NOMO-1 treated with DMSO at 0.1 percent for 48 hours (cell line): ENCODE data around the gene SCN9A.
"Not testable (repeated sequence)": the region's sequence is repeated elsewhere in the genome, so short reads cannot be mapped to it uniquely, and the experiment has no call there.

Source experiments
- DNase-seq: peaks from one replicate; lab custom pipeline; 2025; ENCODE audit not compliant: unreplicated experiment; lab: John Stamatoyannopoulos, UW

The SCN9A gene

DNA sequence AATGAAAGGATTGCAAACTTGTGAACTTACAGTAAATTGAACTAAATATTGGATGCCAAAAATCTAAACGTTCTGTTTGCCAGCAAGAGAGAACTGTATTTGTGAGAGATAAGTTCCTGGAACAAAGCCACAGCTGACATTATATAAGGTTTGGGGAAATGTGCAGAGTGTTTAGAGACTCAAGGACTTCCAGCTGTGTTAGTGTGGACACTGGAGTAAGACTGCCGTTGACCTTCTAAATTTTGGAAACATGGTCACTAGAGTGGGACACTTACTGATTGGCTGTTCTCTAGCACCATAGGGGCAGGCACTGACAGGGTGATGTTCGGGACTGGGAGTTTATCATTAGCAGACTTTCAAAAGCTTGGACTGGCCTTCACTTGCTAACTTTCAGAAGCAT lies 40.5 kb downstream of the SCN9A start:
- DNase-seq: no peak

DNA sequence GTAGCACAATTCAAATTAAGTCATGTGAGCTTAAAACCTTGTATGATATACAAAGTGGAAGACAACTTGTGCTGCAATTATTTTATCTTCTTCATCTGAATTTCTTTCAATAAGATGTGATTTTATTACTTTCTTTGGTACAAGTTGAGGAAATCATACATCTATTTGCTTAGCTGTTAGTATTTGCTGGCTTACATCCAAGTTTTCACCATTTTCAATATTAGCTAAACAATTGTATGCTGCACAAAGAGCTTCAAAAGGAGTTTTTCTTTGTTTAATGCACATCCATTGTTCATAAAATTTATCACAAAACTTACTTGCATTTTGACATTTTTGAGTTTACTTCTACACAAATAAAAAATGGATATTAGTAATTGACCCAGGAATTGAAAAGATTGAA lies 40.9 kb downstream of the SCN9A start:
- DNase-seq: no peak

DNA sequence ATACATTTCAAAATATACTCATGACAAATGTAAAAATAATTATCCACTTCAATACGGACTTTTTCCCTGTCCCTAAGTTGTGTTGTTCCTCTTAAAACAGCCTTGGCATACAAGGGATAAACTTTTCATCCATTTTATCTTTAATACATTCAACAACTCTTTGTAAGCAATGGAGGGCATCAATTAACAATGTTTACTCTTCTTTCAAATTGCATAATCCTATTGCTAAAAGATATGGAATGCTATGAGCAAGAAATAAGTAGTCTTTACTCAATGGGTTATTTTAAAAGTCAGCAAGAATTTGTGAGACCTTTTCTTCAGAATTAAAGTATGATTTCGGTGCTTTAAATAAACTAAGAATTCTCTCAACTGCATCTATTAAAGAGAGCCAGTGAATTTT lies 41.9 kb downstream of the SCN9A start:
- DNase-seq: no peak

DNA sequence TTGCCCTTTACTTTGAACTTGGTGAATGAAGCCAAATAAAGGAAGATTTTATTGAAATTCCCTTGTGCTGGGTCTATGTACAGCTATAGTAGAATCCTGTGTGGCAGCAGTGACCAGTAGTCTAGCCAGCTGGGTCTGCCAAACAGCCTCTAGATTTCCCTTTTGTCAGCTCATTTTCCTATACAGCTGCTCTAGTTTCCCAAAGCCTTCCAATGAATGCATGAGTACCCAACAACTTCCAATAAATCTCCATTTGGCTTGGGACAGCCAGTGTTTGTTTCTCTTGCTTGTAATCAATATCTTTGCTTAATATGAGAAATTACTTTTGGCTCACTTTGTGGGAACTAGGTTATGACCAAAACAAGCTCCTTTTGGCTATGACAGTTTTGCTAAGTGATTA lies 43.6 kb downstream of the SCN9A start:
- DNase-seq: no peak

DNA sequence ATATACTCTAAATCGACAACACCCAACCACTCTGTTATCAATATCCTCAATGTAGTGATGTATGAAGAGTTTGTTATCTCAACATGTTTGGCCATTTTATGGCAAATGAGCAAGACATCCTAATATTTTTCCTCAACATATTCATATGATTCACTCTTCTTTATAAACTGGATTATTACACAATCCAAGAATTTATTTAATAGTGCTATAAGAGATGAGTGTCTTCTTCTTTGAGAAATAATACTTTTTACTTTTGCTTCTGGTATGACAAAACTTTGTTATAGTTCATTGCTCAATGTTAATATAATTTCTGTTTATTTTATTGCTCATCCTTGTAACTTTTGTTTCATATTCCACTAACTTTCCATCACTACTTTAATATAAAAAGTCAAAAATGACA lies 44.3 kb downstream of the SCN9A start:
- DNase-seq: no peak

DNA sequence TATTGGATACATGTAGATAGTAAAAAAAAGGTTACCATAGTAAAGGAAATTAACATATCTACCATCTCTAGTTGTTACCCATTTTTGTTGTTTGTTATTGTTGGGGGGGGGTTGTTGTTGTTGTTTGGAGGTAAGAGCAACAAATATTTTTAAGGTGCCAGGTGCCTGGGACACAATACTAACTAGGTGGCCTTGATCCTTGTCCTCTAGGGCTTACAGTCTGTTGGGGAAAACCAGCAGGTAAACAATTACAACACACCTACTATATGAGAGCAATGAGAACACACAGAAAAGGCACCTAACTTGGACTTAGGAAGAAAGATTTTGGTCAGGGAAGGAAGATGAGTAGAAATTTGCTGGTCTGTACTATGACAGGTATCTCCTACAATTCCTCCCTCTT lies 46.3 kb downstream of the SCN9A start:
- no peak for DNase-seq

DNA sequence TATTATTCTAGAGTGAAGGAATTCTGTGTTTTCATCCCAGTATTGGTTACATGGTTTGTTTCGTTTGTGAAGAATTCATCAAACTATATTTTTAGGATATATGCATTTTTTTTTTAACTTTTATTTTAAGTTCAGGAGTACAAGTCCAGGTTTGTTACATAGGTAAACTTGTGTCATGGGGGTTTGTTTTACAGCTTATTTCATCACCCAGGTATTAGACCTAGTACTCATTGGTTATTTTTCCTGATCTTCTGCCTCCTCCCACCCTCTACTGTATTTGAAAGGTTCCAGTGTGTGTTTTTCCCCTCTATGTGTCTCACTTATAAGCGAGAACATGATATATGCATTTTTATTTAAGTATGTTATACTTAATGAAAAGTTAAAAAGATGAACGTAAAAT lies 47.6 kb downstream of the SCN9A start:
- no peak for DNase-seq

DNA sequence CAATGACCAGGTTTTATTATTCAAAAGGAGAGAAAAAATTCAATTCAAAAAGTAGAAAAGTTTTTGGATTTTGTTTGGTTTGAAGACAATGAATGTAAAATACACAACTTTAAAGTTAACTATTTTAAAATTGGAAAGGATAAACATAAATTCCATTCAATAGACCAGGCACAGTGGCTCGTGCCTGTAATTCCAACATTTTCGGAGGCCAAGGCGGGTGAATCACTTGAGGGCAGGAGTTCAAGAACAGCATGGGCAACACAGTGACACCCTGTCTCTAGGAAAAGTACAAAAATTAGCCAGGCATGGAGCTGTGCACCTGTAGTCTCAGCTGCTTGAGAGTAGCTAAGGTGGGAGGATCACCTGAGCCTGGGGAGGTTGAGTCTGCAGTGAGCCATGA lies 54.7 kb downstream of the SCN9A start:
- no peak for DNase-seq

DNA sequence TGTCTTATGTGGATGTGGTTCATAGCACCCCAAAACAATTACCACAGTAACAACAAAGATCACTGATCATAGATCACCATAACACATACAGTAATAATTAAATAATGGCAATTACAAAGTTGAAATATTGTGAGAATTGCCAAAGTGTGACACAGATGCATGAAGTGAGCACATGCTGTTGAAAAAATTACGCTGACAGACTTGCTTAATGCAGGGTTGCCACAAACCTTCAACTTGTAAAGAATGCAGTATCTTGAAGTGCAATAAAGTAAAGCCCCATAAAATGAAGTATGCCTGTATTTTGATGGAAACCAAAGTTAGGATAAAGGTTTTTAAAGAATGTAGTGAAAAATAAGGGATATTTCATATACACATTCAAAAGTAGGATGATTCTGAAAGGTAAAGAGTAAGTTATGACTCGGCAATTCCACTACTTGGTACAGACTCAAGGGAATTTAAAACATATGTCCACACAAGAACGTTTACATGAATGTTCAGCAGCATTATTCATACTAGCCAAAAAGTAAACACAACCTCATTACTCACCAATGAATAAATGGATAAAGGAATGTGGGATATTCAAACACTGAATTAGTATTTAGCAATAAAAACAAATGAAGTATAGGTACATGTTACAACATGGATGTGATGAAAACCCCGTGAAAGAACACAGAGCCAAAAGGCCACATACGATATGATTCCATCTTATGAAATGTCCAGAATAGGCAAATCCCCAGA lies 61.6 kb downstream of the SCN9A start:
- no peak for DNase-seq

DNA sequence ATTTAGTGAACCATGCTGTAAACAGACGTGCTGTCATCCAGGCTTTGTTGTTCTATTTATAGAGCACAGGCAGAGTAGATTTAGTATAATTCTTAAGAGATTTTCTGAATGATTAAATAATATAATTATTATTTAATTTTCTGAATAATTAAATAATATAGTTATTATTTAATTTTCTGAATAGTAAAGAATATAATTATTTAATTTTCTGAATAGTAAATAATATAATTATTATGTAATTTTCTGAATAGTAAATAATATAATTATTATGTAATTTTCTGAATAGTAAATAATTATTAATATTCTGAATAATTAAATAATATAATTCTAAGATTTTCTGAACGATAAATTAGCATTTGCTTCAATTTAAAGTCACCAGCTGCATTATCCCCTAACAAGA lies 62.9 kb downstream of the SCN9A start:
- DNase-seq: not testable (repeated sequence)

DNA sequence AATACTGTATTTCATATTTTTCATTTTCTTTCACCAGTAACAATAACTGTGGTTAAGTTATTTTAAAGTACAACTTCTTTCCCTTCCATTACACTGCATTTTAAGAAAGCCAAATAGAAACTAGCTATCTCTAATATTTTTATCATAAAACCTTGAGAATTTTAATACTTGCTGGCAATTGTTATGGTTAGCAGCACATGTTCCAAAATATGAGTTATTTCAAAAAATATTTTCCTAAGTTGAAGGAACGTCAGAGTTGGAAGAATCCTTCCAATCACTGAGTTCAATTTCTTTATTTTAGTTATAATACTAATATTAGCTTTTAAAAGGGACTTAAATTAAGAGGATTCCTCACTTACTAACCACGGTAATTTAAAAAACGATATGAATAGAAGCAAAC lies 68.4 kb downstream of the SCN9A start:
- DNase-seq: no peak

DNA sequence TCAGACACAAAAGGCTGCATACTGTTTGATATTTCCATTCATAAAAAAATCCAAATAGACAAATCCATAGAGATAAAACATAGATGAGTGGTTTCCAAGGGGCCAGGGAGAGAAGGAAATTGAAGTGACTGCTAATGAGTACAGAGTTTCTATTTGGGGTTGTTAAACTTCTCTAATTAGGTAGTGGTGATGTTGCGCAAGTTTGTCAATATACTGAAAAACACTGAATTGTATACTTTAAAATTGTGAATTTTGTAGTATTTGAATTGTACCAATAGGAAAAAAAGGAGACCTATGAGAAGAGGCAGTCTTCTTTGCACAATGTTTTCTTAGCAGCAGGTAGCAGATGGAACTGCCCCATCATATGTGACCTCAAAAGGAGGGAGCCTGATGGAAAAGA lies 71.1 kb downstream of the SCN9A start:
- DNase-seq: no peak

DNA sequence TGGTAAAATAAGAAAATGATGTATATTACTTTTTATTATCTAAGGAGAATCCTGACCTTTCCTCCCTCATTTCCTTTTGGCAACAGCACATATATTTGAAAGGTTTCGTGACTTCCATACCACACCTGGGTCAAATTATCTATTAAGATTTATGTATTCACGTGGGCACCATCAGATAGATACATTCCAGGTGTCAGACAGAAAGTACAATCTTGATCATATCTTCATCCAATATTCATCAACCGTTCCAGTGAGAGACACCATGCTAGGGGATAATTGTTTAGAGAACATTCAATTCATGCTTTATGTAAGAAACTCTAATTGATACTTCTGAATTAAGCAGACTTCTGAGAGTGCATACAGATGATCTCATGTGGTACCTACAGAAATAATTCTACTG lies 73.7 kb downstream of the SCN9A start:
- no peak for DNase-seq

DNA sequence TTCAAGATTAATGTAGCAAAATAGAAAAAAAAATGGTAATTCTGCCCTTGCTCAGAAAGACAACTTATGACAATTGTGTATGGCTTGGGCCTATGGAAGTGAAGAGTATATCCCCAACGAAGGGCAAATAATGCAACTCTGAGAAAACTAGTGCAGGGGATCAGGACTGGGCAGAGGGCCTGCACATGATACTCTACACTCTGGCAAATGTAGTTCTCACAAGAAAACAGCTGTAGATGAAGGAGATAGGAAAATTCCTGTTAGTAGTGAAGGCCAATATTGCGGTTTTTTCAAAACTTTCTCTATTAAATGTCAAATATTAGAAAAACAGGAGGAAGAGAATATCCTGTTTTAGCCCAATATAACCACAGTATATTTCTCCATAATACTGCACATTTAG lies 77.8 kb downstream of the SCN9A start:
- no peak for DNase-seq

DNA sequence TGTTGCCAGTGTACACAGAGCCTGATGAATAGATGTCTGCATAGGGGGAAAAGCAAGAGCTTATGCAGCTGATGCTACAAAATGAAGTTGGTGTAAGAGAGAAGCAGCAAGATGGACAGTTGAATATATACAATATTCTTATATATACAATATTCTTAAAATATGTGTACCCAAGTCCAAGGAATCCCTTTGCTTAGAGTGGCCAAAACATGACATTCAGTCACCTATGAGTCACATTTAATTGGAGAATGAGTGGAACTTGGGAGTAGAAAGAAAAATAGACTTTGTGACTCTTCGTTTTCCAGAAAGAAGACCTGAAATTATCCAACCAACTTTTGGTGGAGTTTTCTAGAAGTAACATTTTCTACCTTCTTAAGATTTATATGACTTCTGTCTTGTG lies 81.8 kb downstream of the SCN9A start:
- DNase-seq: no peak

DNA sequence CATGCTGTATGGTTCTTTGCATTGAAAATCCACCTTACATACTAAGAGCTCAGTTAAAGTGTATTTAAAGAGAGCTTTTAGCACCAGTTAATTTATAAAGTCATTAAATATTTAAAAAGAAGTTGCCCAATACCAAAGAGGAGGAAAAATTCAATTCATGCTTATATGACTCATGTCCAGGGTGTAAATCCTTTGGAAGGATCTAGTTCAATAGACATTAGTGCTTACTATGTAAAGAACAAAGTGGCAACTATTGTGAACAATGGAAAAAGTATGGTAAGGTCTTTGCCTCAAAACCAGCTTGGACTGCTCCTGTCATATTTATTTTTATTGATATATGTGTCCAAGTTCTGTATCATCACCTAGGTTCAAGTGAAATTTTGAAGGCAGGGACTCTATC lies 90.5 kb downstream of the SCN9A start:
- DNase-seq: no peak

DNA sequence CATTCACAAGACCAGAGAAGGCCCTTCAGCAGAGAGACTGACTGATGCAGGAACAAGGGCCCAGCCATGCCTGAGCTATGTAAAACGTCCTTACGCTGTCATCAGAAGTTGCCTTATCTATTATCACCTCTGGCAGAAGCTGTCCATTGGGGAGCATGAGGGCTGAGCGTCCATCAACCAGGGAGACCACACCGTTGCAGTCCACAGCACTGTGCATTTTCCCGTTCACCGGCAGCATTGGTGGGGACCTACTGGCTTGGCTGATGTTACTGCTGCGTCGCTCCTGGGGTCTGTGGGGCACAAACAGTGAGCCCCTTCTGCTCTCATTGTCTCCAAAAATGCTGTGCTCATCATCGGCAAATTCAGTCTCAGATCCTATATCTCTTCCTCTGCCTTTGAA lies 91.4 kb downstream of the SCN9A start:
- DNase-seq: no peak

DNA sequence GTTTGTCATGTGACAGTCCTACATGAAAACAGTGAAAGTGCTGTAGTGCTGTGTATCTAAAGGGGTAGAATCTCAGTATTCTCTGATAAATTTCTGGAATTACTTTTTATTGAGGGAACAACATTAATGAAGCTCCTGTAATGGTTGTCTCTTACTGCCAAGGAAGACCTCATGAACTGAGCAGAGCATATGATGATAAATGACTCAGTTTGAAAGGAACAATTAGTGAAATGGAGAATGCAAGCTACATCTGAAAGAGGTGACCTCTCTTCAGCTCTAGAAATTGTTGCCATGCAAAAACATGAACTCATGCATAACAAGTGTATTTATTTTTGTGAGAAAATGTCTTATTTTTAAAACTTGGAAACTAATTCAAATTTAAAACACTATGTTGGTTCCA lies 93.6 kb downstream of the SCN9A start:
- DNase-seq: no peak

DNA sequence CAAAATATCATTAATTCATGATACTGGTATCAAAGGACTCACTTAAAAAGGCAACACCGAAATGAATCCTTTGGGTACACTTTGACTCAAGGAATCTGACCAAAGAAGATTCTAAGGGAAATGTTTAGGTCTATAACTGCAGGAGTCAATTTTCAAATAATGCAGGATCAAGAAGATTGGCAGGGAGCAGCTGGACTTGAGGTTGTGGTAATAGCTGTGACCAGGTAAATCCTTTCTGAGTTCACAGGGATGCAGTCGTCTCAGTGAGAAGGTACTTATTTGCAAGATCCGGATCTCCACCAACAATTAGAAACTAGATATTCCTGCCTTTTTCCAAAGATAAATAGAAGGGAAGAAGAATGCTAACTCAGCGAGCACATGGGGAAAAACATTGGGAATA lies 96.9 kb downstream of the SCN9A start:
- no peak for DNase-seq

DNA sequence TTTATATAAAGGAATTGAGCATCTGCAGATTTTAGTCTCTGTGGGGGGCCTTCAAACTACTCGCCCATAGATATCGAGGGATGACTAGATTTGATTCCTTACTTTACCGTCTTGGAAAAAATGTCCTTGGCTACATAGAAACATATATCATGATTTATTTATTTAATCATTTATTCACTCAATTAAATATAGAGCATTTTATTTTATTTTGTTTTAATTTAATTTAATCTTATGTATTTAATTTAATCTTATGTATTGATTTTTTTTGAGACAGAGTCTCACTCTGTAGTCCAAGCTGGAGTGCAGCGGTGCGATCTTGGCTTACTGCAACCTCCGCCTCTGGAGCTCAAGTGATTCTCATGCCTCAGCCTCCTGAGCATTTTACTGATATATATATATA lies 105.4 kb downstream of the SCN9A start:
- DNase-seq: no peak

DNA sequence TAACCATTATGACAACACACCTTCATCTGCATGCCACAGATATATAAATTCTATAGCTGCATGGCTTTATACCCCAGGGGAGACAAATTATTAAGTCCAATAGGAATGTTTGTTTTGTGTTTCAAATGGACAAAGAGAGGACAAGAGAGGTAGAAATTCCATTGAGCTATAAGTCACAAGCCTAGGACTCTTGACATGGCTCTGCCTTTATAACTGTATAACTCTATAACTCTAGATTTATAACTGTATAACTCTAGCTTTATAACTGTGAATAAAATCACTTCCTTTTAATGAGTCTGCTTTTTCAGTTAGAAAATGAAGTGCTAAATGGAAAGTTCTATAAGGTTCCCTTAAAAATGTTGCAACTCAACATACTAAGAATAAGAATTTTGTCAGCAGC lies 106.4 kb downstream of the SCN9A start:
- no peak for DNase-seq

DNA sequence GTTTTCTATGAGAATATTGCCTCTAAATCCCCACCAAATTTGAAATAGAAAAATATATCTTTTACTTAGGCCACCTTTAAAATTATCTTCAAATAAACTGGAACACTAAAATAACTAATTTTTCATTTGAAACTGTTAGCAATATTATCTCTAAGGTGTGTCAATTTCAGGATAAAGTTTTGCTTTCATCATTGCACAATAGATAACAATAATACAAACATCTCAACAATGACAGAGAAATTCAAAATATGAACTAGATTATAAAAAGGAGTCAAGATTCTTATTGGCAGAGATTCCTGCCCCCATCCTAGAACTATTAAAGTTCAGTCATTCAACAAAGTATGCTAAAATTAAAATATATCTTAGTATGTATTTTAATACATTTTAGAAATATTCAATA lies 117.9 kb downstream of the SCN9A start:
- no peak for DNase-seq

DNA sequence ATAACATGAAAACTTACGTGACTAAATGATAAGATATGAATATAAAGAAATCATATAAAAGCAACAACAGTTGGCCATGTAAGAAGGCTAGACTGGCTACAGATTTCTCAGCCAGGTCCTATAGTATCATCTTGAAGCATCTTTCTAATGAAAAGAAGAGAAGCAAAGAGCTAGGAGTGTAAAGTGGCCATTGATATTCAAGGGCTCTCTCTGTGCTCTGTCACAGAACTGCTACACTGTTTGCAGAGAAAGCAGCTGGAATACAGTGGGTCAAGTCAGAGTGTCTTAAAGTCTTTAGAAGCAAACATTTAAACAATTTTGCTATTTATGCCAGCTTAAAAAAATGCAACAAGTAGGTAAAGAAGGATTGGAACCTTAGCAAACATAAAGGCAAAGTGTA lies 118.8 kb downstream of the SCN9A start:
- DNase-seq: no peak

DNA sequence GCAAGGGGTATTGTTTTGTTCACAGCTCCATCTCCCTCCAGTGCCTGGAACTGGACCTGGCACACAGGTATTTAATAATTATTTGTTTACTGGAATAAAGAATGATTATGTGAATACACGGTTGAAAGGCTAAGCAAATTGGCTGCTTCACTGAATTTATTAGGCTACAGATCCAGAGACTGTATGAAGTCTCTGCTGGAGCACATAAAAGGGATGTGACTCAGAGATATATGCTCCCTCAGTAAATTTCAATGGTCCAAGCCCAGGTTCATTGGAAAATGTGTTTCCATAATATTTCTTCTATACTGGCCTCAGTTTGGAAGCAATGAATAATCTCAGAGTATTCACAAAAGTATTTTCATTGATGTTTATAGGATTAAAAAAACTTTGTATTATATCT lies 126.4 kb downstream of the SCN9A start:
- no peak for DNase-seq
